ENCODE results near the gene MOSPD2.

MOSPD2 gene

GRCh38 chrX:14922437-14922836 lies 49.2 kb downstream of the MOSPD2 start:
- no peak overlapping the region for H3K4me3 ChIP-seq (ENCODE audit: low read depth in 1 of 2, low read length in 1 of 2)
- peak overlapping the region; percentile 33 for H3K27ac ChIP-seq
- no peaks in the 10 kb centered on the region for H3K4me1 ChIP-seq (ENCODE audit: control insufficient read depth in 1 of 2, insufficient read depth in 1 of 2, low read depth in 1 of 2, low read length in 1 of 2)
- H3K9me3 ChIP-seq = no peaks in the 10 kb centered on the region
- no peaks in the 10 kb centered on the region for H3K27me3 ChIP-seq
- peaks cover 39% of the 10 kb centered on the region for H3K36me3 ChIP-seq
- no peak for TF ChIP-seq CTCF (IDR thresholded peaks at IDR 0.05)

GRCh38 chrX:14923761-14924160 lies 50.5 kb downstream of the MOSPD2 start:
- H3K36me3 ChIP-seq = peaks cover 26% of the 10 kb centered on the region
- peak overlapping the region; percentile 31 for H3K27ac ChIP-seq

GRCh38 chrX:14926471-14926870 lies 53.2 kb downstream of the MOSPD2 start:
- Histone ChIP-seq H3K36me3 (peaks cover 9% of the 10 kb centered on the region), H3K4me1 (ENCODE audit: control insufficient read depth in 1 of 2, insufficient read depth in 1 of 2, low read depth in 1 of 2, low read length in 1 of 2) (no peaks in the 10 kb centered on the region), H3K27ac (no peak overlapping the region), H3K27me3 (no peaks in the 10 kb centered on the region), H3K9me3 (no peaks in the 10 kb centered on the region), H3K4me3 (ENCODE audit: low read depth in 1 of 2, low read length in 1 of 2) (no peak overlapping the region)
- no peak for TF ChIP-seq CTCF (IDR thresholded peaks at IDR 0.05)

More at GRCh38 chrX:14923761-14924160, 50.5 kb downstream of the MOSPD2 start:
- Histone ChIP-seq H3K9me3 (no peaks in the 10 kb centered on the region), H3K4me1 (ENCODE audit: control insufficient read depth in 1 of 2, insufficient read depth in 1 of 2, low read depth in 1 of 2, low read length in 1 of 2) (no peaks in the 10 kb centered on the region), H3K27me3 (no peaks in the 10 kb centered on the region), H3K4me3 (ENCODE audit: low read depth in 1 of 2, low read length in 1 of 2) (no peak overlapping the region)
- TF ChIP-seq CTCF (IDR thresholded peaks at IDR 0.05) = no peak

- Histone ChIP-seq H3K4me3 (ENCODE audit: low read depth in 1 of 2, low read length in 1 of 2) (no peak overlapping the region), H3K4me1 (ENCODE audit: control insufficient read depth in 1 of 2, insufficient read depth in 1 of 2, low read depth in 1 of 2, low read length in 1 of 2) (no peaks in the 10 kb centered on the region), H3K36me3 (peaks cover 3% of the 10 kb centered on the region), H3K27ac (no peak overlapping the region), H3K9me3 (no peaks in the 10 kb centered on the region), H3K27me3 (no peaks in the 10 kb centered on the region)
- no peak for TF ChIP-seq CTCF (IDR thresholded peaks at IDR 0.05)
Observed at GRCh38 chrX:14927401-14927800, 54.2 kb downstream of the MOSPD2 start.

- Histone ChIP-seq H3K4me1 (ENCODE audit: control insufficient read depth in 1 of 2, insufficient read depth in 1 of 2, low read depth in 1 of 2, low read length in 1 of 2) (no peaks in the 10 kb centered on the region), H3K27ac (no peak overlapping the region), H3K4me3 (ENCODE audit: low read depth in 1 of 2, low read length in 1 of 2) (no peak overlapping the region), H3K27me3 (no peaks in the 10 kb centered on the region), H3K9me3 (no peaks in the 10 kb centered on the region), H3K36me3 (no peaks in the 10 kb centered on the region)
- TF ChIP-seq CTCF (IDR thresholded peaks at IDR 0.05) = no peak
Observed at GRCh38 chrX:14930663-14931062, 57.4 kb downstream of the MOSPD2 start.

GRCh38 chrX:14932136-14932535 lies 58.9 kb downstream of the MOSPD2 start:
- Histone ChIP-seq H3K9me3 (no peaks in the 10 kb centered on the region), H3K36me3 (no peaks in the 10 kb centered on the region)
- no peak for TF ChIP-seq CTCF (IDR thresholded peaks at IDR 0.05)

More at GRCh38 chrX:14932136-14932535, 58.9 kb downstream of the MOSPD2 start:
- Histone ChIP-seq H3K27me3 (no peaks in the 10 kb centered on the region), H3K4me1 (ENCODE audit: control insufficient read depth in 1 of 2, insufficient read depth in 1 of 2, low read depth in 1 of 2, low read length in 1 of 2) (no peaks in the 10 kb centered on the region), H3K4me3 (ENCODE audit: low read depth in 1 of 2, low read length in 1 of 2) (no peak overlapping the region), H3K27ac (no peak overlapping the region)

All from neutrophil (primary cell).